Colonic mucosa (tissue), 4 donors: Measurements from ENCODE around the gene CYP2F1. TPM values are rescaled to one million over a fixed set of nuclear protein-coding genes. Genes with fewer than 3 reads are reported as not detected.
A peak's percentile ranks its signal among the peaks of the same experiment; 100 is the strongest.
"Not testable (repeated sequence)": the region's sequence is repeated elsewhere in the genome, so short reads cannot be mapped to it uniquely, and the experiment has no call there.

Experiments
- DNase-seq: peaks from one replicate; pipeline ENCODE4 v3.0.0-alpha.2; 2020
- H3K27ac ChIP-seq: fragments of 200-600 bp; one replicate; pipeline ENCODE4 v1.8.0; 2021
- H3K27me3 ChIP-seq: fragments of 200-600 bp; one replicate; pipeline ENCODE4 v1.8.0; 2021
- H3K36me3 ChIP-seq: fragments of 200-600 bp; one replicate; pipeline ENCODE4 v1.8.0; 2021
- H3K4me1 ChIP-seq: fragments of 200-600 bp; one replicate; pipeline ENCODE4 v1.8.0; 2021; ENCODE audit warnings: mild to moderate bottlenecking
- H3K4me3 ChIP-seq: fragments of 200-600 bp; one replicate; pipeline ENCODE4 v1.8.0; 2021
- H3K9ac ChIP-seq, 2 donors: one replicate each; pipeline ENCODE4 v1.7.0; 2013; ENCODE audit warnings: control low read depth in 2 of 2, low read depth in 2 of 2, low read length in 2 of 2
- H3K9me3 ChIP-seq: fragments of 200-600 bp; one replicate; pipeline ENCODE4 v1.8.0; 2021
- CTCF ChIP-seq: fragments of 200-600 bp; IDR thresholded peaks from one replicate; pipeline ENCODE4 v1.8.0; 2022; ENCODE audit warnings: antibody characterized with exemption, mild to moderate bottlenecking
- intact Hi-C: fragments of 100-400 bp; cut with DNase I; formaldehyde crosslinking; loops from one replicate; pipeline ENCODE4 v1.14.1; 2022
- total RNA-seq, 2 donors: library from RNA; stranded (reverse); fragmentation: NEBNext Ultra II Directional in 1 of 2; extraction: Animal tissue kit (Norgen Biotek cat#: 25700) in 1 of 2; gene quantifications; one replicate each; pipeline ENCODE4 v1.2.1, GENCODE V29; 2021
- donor health status: healthy.
- donor health status: DM: no; HTN: no; CAD: no.
- donor health status: DM: no; HTN: no; CAD: no.

Gene CYP2F1
- total RNA-seq, 2 donors from 2014 or later, result not detected

- no peak for TF ChIP-seq CTCF
- Histone ChIP-seq H3K27me3 (no peaks in the 10 kb centered on the region), H3K4me3 (no peak overlapping the region), H3K27ac (no peak overlapping the region), H3K4me1 (no peaks in the 10 kb centered on the region), H3K9ac (peak overlapping the region in 1 of 2 donors; percentile 34), H3K36me3 (no peaks in the 10 kb centered on the region), H3K9me3 (no peaks in the 10 kb centered on the region)
- no peak for DNase-seq
- intact Hi-C loops, result no loop called here
Observed at GRCh38 chr19:41136636-41137455, 22.6 kb downstream of the CYP2F1 start.

- TF ChIP-seq CTCF, result peak; percentile 81
- Histone ChIP-seq H3K27me3 (no peaks in the 10 kb centered on the region), H3K4me3 (no peak overlapping the region), H3K27ac (no peak overlapping the region), H3K9ac (no peak overlapping the region), H3K36me3 (no peaks in the 10 kb centered on the region), H3K4me1 (no peaks in the 10 kb centered on the region), H3K9me3 (no peaks in the 10 kb centered on the region)
- intact Hi-C loops, result loop anchor here (5.0 kb wide), 2 partner anchors 172 to 482 kb away; no protein-coding TSS in a partner anchor
- DNase-seq, result peak; percentile 94
Observed at GRCh38 chr19:41144403-41144802, 30.2 kb downstream of the CYP2F1 start.

GRCh38 chr19:41149831-41150230 lies 35.6 kb downstream of the CYP2F1 start:
- Histone ChIP-seq H3K9ac (no peak overlapping the region), H3K27me3 (no peaks in the 10 kb centered on the region), H3K36me3 (no peaks in the 10 kb centered on the region), H3K4me1 (no peaks in the 10 kb centered on the region), H3K4me3 (no peak overlapping the region), H3K9me3 (no peaks in the 10 kb centered on the region), H3K27ac (no peak overlapping the region)
- intact Hi-C loops, result no loop called here
- TF ChIP-seq CTCF, result no peak
- DNase-seq, result no peak

- H3K4me1 ChIP-seq, H3K36me3 ChIP-seq, intact Hi-C loops: not testable (repeated sequence)
Observed at GRCh38 chr19:41150986-41151385, 36.8 kb downstream of the CYP2F1 start.

GRCh38 chr19:41154060-41154459 lies 39.8 kb downstream of the CYP2F1 start:
- Histone ChIP-seq H3K4me3 (no peak overlapping the region), H3K27me3 (no peaks in the 10 kb centered on the region), H3K36me3 (no peaks in the 10 kb centered on the region), H3K9ac (no peak overlapping the region), H3K9me3 (no peaks in the 10 kb centered on the region), H3K27ac (no peak overlapping the region), H3K4me1 (no peaks in the 10 kb centered on the region)
- no peak for DNase-seq
- intact Hi-C loops, result no loop called here
- no peak for TF ChIP-seq CTCF

More at GRCh38 chr19:41150986-41151385, 36.8 kb downstream of the CYP2F1 start:
- not testable (repeated sequence) for H3K27me3 ChIP-seq, DNase-seq, H3K27ac ChIP-seq, H3K9me3 ChIP-seq, H3K9ac ChIP-seq, H3K4me3 ChIP-seq

GRCh38 chr19:41156207-41156606 lies 42.0 kb downstream of the CYP2F1 start:
- Histone ChIP-seq H3K27ac (no peak overlapping the region), H3K4me1 (no peaks in the 10 kb centered on the region), H3K36me3 (no peaks in the 10 kb centered on the region), H3K9me3 (no peaks in the 10 kb centered on the region), H3K9ac (no peak overlapping the region), H3K4me3 (no peak overlapping the region), H3K27me3 (no peaks in the 10 kb centered on the region)
- DNase-seq, result no peak
- TF ChIP-seq CTCF, result no peak
- intact Hi-C loops, result no loop called here
